Spinal cord (tissue), 10 donors: ENCODE measurements around the gene NBPF6. TPM values are rescaled to one million over a fixed set of nuclear protein-coding genes. Genes with fewer than 3 reads are reported as not detected.
"Not testable (repeated sequence)": the region's sequence is repeated elsewhere in the genome, so short reads cannot be mapped to it uniquely, and the experiment has no call there.

ENCODE experiments used
- DNase-seq, 6 donors: peaks; one replicate each; pipeline versions ENCODE4 v3.0.0 to v3.0.0-alpha.2; 2013 to 2015; ENCODE audit warnings: low spot score in 6 of 6, low read depth in 4 of 6
- H3K27ac ChIP-seq: one replicate; pipeline ENCODE4 v1.5.1; 2013; ENCODE audit warnings: low read depth, low read length, control low read depth
- H3K27me3 ChIP-seq: one replicate; pipeline ENCODE4 v1.6.1; 2013; ENCODE audit warnings: low read length; ENCODE audit not compliant: control insufficient read depth, insufficient read depth
- H3K36me3 ChIP-seq: one replicate; pipeline ENCODE4 v1.6.1; 2013; ENCODE audit warnings: low read length; ENCODE audit not compliant: control insufficient read depth, insufficient read depth
- H3K4me1 ChIP-seq: one replicate; pipeline ENCODE4 v1.6.1; 2013; ENCODE audit warnings: low read length; ENCODE audit not compliant: control insufficient read depth, insufficient read depth
- H3K4me3 ChIP-seq: one replicate; pipeline ENCODE4 v1.5.1; 2013; ENCODE audit warnings: low read depth, low read length, control low read depth
- H3K9me3 ChIP-seq: one replicate; pipeline ENCODE4 v1.6.1; 2013; ENCODE audit warnings: low read length; ENCODE audit not compliant: control insufficient read depth, insufficient read depth
- WGBS: methylation state at CpG from one replicate; pipeline ENCODE4 v1.1.5; 2013; ENCODE audit warnings: missing lambda C conversion rate; ENCODE audit not compliant: insufficient coverage; 5-methylcytosine and 5-hydroxymethylcytosine counted together
- polyA plus RNA-seq, 2 donors: library from polyadenylated mRNA; unstranded; fragments of 120-200 nt; gene quantifications; one replicate each; pipeline ENCODE4 v1.2.1, GENCODE V29; 2013; ENCODE audit not compliant: insufficient read length in 2 of 2
- total RNA-seq, 2 donors: library from RNA; depleted of rRNA in 1 of 2; stranded (reverse); fragments of 120-200 nt in 1 of 2; fragments of >200 nt in 1 of 2; gene quantifications; one replicate each; pipeline versions ENCODE4 v1.2.3 to v1.2.4, GENCODE V29; 2013 to 2014
- donor health status: healthy.

Gene NBPF6
- total and polyA plus RNA-seq, 4 donors = 0.13 TPM; not detected in 3

DNA sequence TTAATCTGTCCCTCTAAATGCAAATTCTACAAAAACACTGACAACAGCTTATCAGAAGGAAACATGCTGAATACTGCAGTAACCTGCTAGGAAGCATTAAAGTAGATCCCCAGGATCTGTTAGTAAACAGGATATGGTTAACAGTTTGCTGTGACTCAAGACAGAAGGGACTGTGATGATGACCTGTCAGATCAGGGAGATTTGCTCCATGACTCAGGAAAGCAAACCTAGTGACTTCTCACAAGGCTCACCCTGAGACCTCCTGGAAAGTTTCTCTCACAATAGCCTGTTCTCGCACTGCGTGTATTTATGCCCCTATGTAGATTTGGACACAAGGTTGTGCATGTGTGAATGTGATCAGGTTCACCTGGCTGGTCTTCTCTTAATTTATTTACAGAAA is 8.5 kb downstream of the NBPF6 start:
- not testable (repeated sequence) for H3K27ac ChIP-seq, H3K4me3 ChIP-seq, H3K27me3 ChIP-seq, H3K4me1 ChIP-seq, H3K36me3 ChIP-seq, H3K9me3 ChIP-seq, DNase-seq
- WGBS = no CpG with 5 or more reads among the region's 2 CpGs

DNA sequence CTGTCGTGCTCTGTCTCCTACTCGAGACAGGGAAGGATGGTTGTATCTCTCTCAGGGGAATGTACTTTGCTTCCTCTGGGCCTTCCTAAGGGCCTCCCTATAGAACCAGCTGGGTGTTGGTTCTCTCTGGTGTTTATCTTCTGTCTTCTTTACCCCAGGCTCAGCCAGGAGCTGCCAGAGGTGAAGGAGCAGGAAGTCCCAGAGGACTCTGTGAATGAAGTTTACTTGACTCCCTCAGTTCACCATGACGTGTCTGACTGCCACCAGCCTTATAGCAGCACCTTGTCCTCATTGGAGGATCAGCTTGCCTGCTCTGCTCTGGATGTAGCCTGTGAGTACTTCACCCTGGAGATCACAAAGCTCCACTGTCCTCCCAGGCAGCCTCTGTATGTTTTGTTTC is 11.6 kb downstream of the NBPF6 start:
- not testable (repeated sequence) for H3K27ac ChIP-seq, H3K9me3 ChIP-seq, DNase-seq, H3K4me1 ChIP-seq, H3K4me3 ChIP-seq, H3K27me3 ChIP-seq, H3K36me3 ChIP-seq
- no CpG with 5 or more reads among the region's 3 CpGs for WGBS

DNA sequence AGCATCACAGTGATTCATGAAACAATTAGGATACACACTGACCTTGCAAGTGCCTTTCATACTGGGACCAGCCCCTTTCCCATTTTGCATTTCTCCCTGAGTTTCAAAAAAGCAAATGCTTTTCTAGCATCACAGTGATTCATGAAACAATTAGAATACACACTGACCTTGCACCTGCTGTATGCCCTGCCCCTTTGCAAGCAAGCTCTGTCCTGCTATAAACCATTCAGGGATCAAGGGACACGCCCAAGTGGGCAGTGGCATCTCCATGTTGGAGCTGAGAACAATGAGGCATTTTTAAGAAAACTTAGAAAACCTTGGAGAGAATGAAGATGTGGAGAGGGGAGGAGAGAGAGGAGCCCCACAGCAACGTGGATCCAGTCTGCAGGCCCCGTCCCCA is 13.8 kb downstream of the NBPF6 start:
- not testable (repeated sequence) for H3K9me3 ChIP-seq, H3K4me1 ChIP-seq, H3K27me3 ChIP-seq, H3K36me3 ChIP-seq, H3K4me3 ChIP-seq, H3K27ac ChIP-seq, DNase-seq
- WGBS = no CpG with 5 or more reads among the region's 3 CpGs

DNA sequence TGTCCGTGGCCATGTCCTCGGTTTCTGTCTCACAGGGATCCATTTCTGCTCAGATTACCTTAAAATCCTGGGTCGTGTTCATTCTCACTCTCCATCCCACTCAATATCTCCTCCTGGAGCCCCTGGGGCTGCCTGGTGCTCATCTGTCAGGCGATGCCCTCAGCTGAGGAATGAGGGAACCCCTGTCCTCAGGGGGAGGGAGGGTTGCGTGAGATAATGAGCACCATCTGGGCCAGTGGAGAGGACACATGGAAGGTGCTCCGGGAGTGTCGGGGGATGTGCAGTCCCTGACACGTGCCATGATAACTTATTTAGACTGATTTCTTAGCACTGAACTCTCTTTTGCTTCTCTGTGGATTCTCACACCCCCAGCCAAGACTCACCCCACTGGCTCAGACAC is 16.0 kb downstream of the NBPF6 start:
- DNase-seq, H3K27ac ChIP-seq, H3K27me3 ChIP-seq, H3K36me3 ChIP-seq, H3K4me1 ChIP-seq, H3K9me3 ChIP-seq, H3K4me3 ChIP-seq: not testable (repeated sequence)
- WGBS = no CpG with 5 or more reads among the region's 8 CpGs

DNA sequence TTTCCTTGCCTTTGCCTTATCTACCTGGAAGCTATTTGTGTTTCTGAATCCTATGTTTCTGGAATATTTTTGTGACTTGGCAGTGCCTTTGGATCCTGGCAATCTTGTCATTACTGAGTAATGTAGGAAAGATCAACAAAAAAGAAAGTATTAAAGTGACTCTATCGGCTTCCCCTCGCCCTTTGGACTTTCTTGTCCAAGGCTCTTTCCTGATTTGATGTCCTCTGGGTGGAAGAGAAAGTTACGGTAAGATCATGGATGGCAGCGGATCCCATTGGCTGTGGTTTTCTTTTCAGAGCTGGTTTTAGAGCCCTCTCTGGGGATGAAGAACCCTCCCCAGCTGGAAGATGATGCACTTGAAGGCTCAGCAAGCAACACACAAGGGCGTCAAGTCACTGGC is 17.0 kb downstream of the NBPF6 start:
- H3K4me1 ChIP-seq, H3K4me3 ChIP-seq, H3K9me3 ChIP-seq, DNase-seq, H3K27ac ChIP-seq, H3K27me3 ChIP-seq, H3K36me3 ChIP-seq: not testable (repeated sequence)
- no CpG with 5 or more reads among the region's 5 CpGs for WGBS

DNA sequence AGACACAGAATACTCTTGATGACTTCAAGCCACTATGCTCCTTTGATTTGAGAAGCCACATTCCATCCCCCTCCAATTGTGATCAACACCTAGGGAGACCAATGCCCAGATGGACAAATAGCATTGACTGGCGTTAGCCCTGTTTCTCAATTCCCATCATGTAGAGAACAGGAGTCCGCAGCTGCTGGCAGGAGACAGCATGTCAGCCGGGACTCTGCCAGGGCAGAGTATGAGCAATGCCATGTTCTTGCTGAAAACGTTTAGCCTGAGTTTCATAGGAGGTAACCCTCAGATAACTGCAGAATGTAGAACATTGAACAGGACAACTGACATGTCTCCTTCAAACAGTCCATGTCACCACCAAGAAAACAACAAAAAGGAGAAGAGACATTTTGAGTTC is 20.6 kb downstream of the NBPF6 start:
- H3K36me3 ChIP-seq, DNase-seq, H3K9me3 ChIP-seq, H3K27ac ChIP-seq, H3K4me1 ChIP-seq, H3K4me3 ChIP-seq, H3K27me3 ChIP-seq: not testable (repeated sequence)
- 67% methylated on average over 1 of the region's 4 CpGs for WGBS

DNA sequence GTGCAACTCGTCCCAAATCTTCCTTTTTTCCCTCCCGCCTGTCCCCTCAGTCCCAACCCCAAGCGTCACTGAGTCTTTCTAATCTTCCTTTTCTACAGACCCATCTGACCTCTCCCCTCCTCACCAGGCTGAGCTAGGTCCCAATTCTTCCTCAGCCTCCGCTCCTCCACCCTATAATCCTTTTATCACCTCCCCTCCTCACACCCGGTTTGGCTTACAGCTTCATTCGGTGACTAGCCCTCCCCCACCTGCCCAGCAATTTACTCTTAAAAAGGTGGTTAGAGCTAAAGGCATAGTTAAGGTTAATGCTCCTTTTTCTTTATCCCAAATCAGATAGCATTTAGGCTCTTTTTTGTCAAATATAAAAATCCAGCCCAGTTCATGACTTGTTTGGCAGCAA is 24.4 kb downstream of the NBPF6 start:
- H3K9me3 ChIP-seq, H3K4me1 ChIP-seq, H3K4me3 ChIP-seq, H3K27me3 ChIP-seq, H3K36me3 ChIP-seq, H3K27ac ChIP-seq, DNase-seq: not testable (repeated sequence)
- WGBS = 100% methylated on average over 1 of the region's 6 CpGs

DNA sequence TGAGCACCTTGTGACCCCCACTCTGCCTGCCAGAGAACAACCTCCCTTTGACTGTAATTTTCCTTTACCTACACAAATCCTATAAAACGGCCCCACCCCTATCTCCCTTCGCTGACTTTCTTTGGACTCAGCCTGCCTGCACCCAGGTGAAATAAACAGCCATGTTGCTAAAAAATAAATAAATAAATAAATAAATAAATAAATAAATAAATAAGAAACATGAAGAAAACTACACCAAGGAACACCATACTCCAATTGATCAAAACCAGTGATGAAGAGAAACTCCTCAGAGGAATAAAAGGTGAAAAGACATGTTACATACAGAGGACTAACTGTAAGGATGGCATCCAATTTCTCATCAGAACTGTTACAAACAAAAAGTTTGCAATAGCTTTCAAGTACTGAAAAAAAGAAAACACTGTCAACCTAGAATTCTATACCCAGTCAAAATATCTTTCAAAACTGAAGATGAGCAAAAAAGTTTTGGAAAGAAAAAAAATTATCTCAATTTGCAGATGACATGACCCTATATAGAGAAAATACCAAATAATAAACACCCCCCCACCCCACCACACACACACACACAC is 28.4 kb downstream of the NBPF6 start:
- Histone ChIP-seq H3K27ac (no peak overlapping the region), H3K27me3 (no peaks in the 10 kb centered on the region), H3K36me3 (no peaks in the 10 kb centered on the region), H3K4me1 (no peaks in the 10 kb centered on the region), H3K9me3 (no peaks in the 10 kb centered on the region), H3K4me3 (no peak overlapping the region)
- WGBS = no CpG with 5 or more reads among the region's 2 CpGs
- DNase-seq = no peak

DNA sequence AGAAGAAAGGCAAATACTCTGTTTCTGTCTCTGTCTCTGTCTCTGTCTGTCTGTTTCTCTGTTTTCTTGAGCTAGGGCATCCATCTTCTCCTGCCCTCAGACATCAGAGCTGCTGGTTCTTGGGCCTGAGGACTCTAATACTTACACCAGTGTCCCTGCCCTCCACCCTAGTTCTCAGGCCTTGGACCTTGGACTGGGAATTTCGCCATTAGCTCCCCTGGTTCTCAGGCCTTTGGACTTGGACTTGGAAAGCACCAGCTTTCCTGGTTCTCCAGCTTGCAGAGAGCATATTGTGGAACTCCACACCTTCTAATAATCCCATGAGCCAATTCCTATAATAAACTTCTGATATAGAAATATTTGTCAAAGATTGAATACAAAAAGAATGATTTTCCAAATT is 32.6 kb downstream of the NBPF6 start:
- H3K27ac ChIP-seq = no peak overlapping the region
- H3K4me3 ChIP-seq = no peak overlapping the region
- H3K9me3 ChIP-seq = no peaks in the 10 kb centered on the region
- no peaks in the 10 kb centered on the region for H3K36me3 ChIP-seq
- H3K4me1 ChIP-seq = no peaks in the 10 kb centered on the region
- no peaks in the 10 kb centered on the region for H3K27me3 ChIP-seq
- WGBS = 67% methylated on average over 1 of the region's 1 CpG
- no peak for DNase-seq

DNA sequence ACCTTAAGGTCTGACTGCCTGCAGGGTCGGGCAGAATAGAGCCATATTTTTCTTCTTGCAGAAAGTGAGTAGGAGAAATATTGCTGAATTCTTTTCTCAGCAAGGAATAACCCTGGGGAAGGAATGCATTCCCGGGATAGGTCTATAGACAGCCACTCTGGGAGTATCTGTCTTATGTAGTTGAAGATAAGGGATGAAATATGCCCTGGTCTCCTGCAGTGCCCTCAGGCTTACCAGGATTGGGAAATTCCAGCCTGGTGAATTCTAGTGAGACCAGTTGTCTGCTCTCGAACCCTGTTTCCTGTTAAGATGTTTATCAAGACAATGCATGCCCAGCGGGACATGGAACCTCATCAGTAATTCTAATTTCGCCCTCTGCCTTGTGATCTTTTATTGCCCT is 35.8 kb downstream of the NBPF6 start:
- H3K36me3 ChIP-seq, H3K4me3 ChIP-seq, H3K27me3 ChIP-seq, H3K27ac ChIP-seq, DNase-seq, H3K9me3 ChIP-seq, H3K4me1 ChIP-seq: not testable (repeated sequence)
- WGBS = 63% methylated on average over 2 of the region's 5 CpGs
